Fibroblast of pulmonary artery (primary cell): ENCODE measurements around the gene THSD7B.

Experiments
- DNase-seq: peaks from one replicate; pipeline ENCODE4 v3.0.0-alpha.2; 2010; ENCODE audit warnings: low read depth
- H3K4me3 ChIP-seq: replicated peaks from 2 replicates; pipeline ENCODE4 v1.5.1; 2011; ENCODE audit warnings: low read depth, mild to moderate bottlenecking, control low read depth, low read length, moderate library complexity
- TF ChIP-seq, protein P1 (sequence below): IDR thresholded peaks from 2 replicates; pipeline ENCODE4 v1.5.1; 2011; ENCODE audit warnings: mild to moderate bottlenecking, control low read depth, low read length, inconsistent platforms; ENCODE audit errors: missing control alignments

Gene THSD7B

DNA sequence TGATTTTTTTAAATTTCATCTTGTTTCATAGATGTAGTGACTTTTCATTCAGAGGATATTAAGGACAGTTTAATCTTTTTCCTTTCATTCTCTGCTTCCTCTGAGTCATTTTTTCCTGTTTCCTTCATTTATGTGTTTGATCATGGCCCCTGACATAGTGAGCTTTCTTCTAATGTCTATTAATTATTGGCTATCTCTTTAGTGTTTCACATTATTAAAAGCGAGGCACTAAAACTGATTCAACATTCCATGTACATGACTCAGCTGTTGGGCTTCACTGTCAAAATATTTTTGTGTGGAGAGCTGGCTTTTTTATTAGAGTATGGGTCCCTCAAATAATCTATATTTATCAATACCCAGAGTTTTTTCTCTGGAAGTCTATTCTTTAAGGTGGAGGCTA is 125.8 kb downstream of the THSD7B start:
- H3K4me3 ChIP-seq, result no peak overlapping the region
- DNase-seq, result no peak
- TF ChIP-seq, protein P1, sequence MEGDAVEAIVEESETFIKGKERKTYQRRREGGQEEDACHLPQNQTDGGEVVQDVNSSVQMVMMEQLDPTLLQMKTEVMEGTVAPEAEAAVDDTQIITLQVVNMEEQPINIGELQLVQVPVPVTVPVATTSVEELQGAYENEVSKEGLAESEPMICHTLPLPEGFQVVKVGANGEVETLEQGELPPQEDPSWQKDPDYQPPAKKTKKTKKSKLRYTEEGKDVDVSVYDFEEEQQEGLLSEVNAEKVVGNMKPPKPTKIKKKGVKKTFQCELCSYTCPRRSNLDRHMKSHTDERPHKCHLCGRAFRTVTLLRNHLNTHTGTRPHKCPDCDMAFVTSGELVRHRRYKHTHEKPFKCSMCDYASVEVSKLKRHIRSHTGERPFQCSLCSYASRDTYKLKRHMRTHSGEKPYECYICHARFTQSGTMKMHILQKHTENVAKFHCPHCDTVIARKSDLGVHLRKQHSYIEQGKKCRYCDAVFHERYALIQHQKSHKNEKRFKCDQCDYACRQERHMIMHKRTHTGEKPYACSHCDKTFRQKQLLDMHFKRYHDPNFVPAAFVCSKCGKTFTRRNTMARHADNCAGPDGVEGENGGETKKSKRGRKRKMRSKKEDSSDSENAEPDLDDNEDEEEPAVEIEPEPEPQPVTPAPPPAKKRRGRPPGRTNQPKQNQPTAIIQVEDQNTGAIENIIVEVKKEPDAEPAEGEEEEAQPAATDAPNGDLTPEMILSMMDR, result no peak

DNA sequence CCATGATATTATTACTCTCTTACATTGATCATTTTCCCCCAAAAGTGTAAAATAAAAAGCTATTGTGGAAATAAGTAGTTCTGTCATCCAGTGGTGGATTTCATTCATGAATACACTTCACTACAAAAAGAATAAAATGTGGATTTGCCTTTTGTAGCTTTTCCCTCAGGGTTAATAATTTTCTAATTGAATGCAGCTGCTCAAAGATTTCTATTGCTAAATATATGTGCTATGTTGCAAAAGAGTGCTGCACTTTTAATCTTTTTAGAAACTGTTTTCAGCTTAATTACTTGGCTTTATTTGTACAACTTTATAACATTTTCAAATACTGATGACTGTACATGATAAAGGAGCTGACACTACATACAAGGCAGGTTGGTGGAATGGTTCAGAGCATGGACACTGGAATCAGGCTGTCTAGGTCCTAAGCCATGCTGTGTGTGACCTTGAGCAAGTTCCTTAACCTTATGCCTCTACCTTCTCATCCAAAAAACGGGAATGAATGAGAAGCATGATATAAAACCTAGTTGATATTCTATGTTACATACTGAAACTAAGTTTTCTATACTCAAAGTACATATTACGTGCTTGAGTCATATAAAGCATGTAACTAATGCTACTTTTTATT is 128.8 kb downstream of the THSD7B start:
- H3K4me3 ChIP-seq, result no peak overlapping the region
- TF ChIP-seq, protein P1, result no peak
- DNase-seq, result no peak

DNA sequence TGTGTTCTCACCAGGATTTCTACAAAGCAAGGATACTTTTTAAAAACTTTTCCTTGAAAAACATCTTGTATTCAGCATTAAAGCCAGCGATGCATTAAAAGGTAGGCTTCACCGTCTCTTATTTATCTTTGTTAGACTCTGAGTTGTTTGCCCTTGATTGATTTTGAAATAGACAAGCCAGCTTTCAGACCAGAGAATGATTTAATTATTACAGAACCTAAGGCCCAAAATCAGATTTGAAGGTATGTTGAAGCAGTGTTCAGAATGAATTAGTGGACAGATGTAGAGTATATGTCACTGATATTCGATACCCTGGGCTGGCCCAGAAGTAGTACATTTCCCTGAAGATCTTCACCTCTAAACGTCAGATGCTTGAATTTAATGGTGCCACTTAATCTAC is 136.4 kb downstream of the THSD7B start:
- TF ChIP-seq, protein P1, result no peak
- DNase-seq, result no peak

DNA sequence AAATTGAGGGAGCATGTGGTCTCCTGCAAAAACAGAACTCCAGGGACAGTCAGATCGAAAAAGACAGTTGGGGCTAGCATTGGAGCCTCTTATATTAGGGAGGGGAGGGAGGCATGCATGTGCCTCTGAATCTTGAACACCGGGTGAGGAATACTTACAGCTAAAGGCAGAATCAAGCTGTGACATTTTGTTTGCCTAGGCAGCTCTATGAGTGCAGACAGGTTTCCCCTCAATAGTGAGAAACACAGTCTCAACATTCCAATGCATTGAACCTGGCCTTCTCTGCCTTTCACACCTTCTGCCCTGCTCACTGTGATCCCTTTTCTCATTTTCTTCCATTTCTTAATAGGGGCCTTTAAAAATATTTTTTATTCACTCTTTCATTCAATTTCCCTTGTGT is 140.4 kb downstream of the THSD7B start:
- no peak for DNase-seq
- TF ChIP-seq, protein P1, result no peak
- H3K4me3 ChIP-seq, result no peak overlapping the region

More for the DNA sequence above, 136.4 kb downstream of the THSD7B start:
- no peak overlapping the region for H3K4me3 ChIP-seq

DNA sequence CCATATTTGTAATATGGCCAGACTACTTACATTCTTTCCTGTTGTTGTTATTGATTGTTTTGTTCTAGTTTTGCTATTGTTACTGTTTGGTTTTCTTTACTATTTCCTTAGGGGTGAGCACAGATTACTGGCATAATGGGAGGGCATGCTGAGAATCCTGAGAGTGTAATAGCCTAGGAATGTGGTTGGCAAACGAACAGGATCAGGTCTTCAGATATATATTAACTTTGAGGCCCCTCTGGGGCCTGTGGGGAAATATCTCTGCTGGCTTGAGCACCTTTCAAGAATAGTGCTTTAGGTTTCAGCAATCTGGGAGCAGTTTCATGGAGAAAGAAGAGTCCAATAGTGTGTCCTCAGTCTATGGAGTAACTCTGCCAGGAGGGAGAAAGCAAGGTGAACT is 144.4 kb downstream of the THSD7B start:
- no peak overlapping the region for H3K4me3 ChIP-seq
- TF ChIP-seq, protein P1, result no peak
- DNase-seq, result no peak

DNA sequence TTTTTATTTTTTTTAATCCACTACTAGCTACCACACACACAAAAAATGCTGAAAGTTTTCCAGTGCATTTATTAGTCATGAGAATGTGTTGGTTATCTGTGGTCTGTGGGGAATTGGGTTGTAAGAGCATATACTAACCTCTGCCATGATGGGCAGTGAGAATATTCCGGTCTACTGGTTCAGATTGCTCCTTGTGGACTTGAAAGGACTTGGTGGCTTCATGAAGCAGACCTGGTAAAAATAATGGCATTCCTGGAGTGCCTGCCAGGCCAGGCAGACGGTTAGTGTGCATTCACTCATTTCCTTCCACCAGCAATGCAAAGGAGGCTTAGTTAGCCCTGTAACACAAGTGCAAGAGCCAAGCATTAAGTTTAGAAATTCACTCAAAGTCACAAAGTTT is 150.8 kb downstream of the THSD7B start:
- DNase-seq, result no peak
- H3K4me3 ChIP-seq, result no peak overlapping the region
- TF ChIP-seq, protein P1, result no peak

DNA sequence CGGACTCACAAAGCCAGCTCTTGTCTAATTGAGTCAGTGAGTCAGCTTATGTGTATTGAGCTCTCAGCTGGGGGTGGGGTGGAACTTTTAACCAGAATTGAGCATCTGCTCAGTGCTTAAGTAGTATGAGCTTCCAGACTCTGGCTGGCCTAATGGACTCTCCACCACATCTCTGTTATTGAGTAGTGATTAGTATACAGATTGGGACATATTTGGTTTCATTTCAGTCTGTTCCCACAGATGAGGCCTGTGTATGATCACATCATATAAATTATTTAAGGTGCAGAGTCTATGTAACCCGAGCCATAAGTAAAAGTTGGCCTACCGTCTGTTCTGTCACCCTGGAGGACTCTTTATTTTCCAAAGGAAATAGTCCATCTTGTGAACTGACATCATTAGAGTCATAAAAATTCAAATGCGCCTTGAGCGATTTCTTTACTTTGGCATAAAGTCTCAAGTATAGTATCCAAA is 152.1 kb downstream of the THSD7B start:
- no peak overlapping the region for H3K4me3 ChIP-seq
- TF ChIP-seq, protein P1, result no peak
- DNase-seq, result no peak
